Activated CD8-positive, alpha-beta T cell treated with anti-CD3 and anti-CD28 coated beads for 36 hours (primary cell): Measurements from ENCODE around the gene BNIP1. TPM values are rescaled to one million over a fixed set of nuclear protein-coding genes. Genes with fewer than 3 reads are reported as not detected.
A peak's percentile ranks its signal among the peaks of the same experiment; 100 is the strongest.

Experiments used
- ATAC-seq: fragments of 200-7000 bp; cut with Tn5 transposase; one replicate; pipeline ENCODE4 v1.10.0; 2021; ENCODE audit warnings: mild to moderate bottlenecking, moderate library complexity
- CTCF ChIA-PET: fragments of 350-600 bp; sonication (Branson Sonifier 250); formaldehyde crosslinking; loops from one replicate; lab custom pipeline; 2021; ENCODE audit warnings: antibody characterized with exemption; lab: Charles Lee
- POLR2A ChIA-PET: fragments of 350-600 bp; sonication (Branson Sonifier 250); formaldehyde crosslinking; loops from one replicate; lab custom pipeline; 2021; ENCODE audit warnings: antibody characterized with exemption; lab: Charles Lee
- DNase-seq: peaks from one replicate; pipeline ENCODE4 v3.0.0-alpha.2; 2020
- H3K27ac Mint-ChIP-seq: one replicate; pipeline ENCODE4 v1.8.0; 2021; ENCODE audit warnings: mild to moderate bottlenecking, mixed read lengths
- H3K27me3 Mint-ChIP-seq: one replicate; pipeline ENCODE4 v1.8.0; 2021; ENCODE audit warnings: mixed read lengths
- H3K36me3 Mint-ChIP-seq: one replicate; pipeline ENCODE4 v1.8.0; 2021; ENCODE audit warnings: low read depth, mixed read lengths
- H3K4me1 Mint-ChIP-seq: one replicate; pipeline ENCODE4 v1.8.0; 2021; ENCODE audit warnings: low read depth, mixed read lengths
- H3K4me3 Mint-ChIP-seq: one replicate; pipeline ENCODE4 v1.8.0; 2021; ENCODE audit warnings: mild to moderate bottlenecking, moderate library complexity, mixed read lengths
- H3K9me3 Mint-ChIP-seq: one replicate; pipeline ENCODE4 v1.8.0; 2021; ENCODE audit warnings: mixed read lengths
- intact Hi-C: fragments of 100-400 bp; cut with micrococcal nuclease; formaldehyde crosslinking; loops from one replicate; pipeline ENCODE4 v1.10.0; 2022
- total RNA-seq, 2 experiments: library from RNA; stranded (reverse); gene quantifications; one replicate each; pipeline ENCODE4 v1.2.3, GENCODE V29; 2021
- TF ChIP-seq, protein P1 (sequence below): fragments of 200-600 bp; IDR thresholded peaks from one replicate; pipeline ENCODE4 v1.8.0; 2022; ENCODE audit warnings: antibody characterized with exemption, mild to moderate bottlenecking

Gene BNIP1
- total RNA-seq, 2 experiments from 2014 or later = 23.5 to 25.2 TPM

DNA sequence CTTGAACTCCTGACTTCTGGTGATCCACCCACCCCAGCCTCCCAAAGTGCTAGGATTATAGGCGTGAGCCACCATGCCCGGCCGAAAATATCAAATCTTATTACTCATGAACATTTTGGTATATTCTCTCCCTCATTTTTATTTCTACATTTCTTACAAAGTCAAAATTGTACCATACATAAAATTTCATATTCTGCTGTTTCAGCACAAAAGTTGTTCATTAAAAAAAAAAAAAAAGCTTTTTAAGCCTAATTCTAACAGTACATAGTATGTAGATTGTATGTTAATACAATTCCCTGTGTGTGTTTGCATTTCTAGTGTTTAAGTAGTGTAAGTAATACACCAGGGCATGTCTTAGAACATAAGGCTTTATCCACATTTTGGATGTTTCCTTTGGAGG is 14.9 kb downstream of the BNIP1 start:
- intact Hi-C loops = no loop called here
- Mint-ChIP-seq H3K4me3 (no peak overlapping the region), H3K27me3 (no peaks in the 10 kb centered on the region), H3K36me3 (peaks cover 29% of the 10 kb centered on the region), H3K9me3 (no peaks in the 10 kb centered on the region), H3K27ac (no peak overlapping the region), H3K4me1 (no peaks in the 10 kb centered on the region)
- DNase-seq = no peak
- TF ChIP-seq, protein P1, sequence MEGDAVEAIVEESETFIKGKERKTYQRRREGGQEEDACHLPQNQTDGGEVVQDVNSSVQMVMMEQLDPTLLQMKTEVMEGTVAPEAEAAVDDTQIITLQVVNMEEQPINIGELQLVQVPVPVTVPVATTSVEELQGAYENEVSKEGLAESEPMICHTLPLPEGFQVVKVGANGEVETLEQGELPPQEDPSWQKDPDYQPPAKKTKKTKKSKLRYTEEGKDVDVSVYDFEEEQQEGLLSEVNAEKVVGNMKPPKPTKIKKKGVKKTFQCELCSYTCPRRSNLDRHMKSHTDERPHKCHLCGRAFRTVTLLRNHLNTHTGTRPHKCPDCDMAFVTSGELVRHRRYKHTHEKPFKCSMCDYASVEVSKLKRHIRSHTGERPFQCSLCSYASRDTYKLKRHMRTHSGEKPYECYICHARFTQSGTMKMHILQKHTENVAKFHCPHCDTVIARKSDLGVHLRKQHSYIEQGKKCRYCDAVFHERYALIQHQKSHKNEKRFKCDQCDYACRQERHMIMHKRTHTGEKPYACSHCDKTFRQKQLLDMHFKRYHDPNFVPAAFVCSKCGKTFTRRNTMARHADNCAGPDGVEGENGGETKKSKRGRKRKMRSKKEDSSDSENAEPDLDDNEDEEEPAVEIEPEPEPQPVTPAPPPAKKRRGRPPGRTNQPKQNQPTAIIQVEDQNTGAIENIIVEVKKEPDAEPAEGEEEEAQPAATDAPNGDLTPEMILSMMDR = no peak
- ATAC-seq = no peak
- ChIA-PET CTCF (no interaction called here), POLR2A (no interaction called here)

DNA sequence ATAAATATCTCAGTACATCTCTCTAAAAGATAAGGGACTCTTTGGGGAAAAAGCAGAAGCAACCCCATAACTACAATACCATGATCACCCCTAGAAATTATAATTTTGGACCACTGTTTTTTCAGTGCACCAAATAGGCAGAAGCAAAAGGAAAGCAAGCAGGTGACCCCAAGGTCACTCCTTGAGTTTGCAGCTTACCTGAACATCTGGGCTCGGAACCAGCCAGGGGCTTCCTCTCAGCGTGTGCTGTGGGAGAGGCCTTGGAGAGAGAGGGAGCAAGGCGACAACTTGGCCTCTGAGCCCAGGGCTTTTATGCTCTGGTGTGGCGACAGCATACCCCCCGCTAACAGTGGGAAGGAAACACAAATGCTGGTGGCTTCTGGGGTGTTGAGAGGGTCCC is 16.8 kb downstream of the BNIP1 start:
- intact Hi-C loops = no loop called here
- CTCF ChIA-PET = interaction anchor here (1.0 kb wide), 1 partner anchor 126 kb away, joined by 3 read pairs; no protein-coding TSS in a partner anchor
- DNase-seq = no peak
- H3K27ac Mint-ChIP-seq = no peak overlapping the region
- TF ChIP-seq, protein P1 = no peak
- ATAC-seq = no peak
- POLR2A ChIA-PET = interaction anchor here (0.6 kb wide), 1 partner anchor 191 kb away, joined by 3 read pairs; no protein-coding TSS in a partner anchor
- no peaks in the 10 kb centered on the region for H3K27me3 Mint-ChIP-seq
- H3K4me1 Mint-ChIP-seq = no peaks in the 10 kb centered on the region
- H3K36me3 Mint-ChIP-seq = peaks cover 24% of the 10 kb centered on the region
- no peaks in the 10 kb centered on the region for H3K9me3 Mint-ChIP-seq
- H3K4me3 Mint-ChIP-seq = no peak overlapping the region

DNA sequence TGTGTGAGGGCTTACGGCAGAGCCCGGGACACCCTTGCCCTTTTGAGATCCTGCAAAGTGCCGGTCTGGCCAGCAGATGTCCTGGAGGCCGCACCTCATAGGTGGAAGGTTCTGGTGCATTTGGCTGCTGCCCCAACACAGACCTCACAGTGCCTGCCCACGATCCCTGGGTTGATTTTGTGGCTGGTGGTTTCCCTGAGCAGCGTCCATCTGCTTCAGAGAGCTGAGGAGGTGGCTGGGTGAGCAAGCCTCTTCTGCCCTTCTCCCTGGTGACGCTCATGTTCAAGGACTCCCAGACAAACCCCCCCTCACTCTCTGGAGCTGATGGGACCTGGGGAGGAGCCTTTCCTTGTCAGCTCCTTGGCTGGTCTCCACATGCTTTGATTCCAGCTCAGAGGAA is 18.9 kb downstream of the BNIP1 start:
- ChIA-PET CTCF (interaction anchor here (0.9 to 1.9 kb wide), 5 partner anchors 18 to 169 kb away, joined by 3 to 4 read pairs (median 4); no protein-coding TSS in a partner anchor), POLR2A (interaction anchor here (0.8 to 1.2 kb wide), 2 partner anchors 13 to 159 kb away, joined by 3 read pairs; no protein-coding TSS in a partner anchor)
- no peaks in the 10 kb centered on the region for H3K4me1 Mint-ChIP-seq
- no peak overlapping the region for H3K27ac Mint-ChIP-seq
- intact Hi-C loops = no loop called here
- H3K27me3 Mint-ChIP-seq = no peaks in the 10 kb centered on the region
- TF ChIP-seq, protein P1 = no peak
- DNase-seq = no peak
- no peaks in the 10 kb centered on the region for H3K9me3 Mint-ChIP-seq
- peaks cover 15% of the 10 kb centered on the region for H3K36me3 Mint-ChIP-seq
- ATAC-seq = no peak
- no peak overlapping the region for H3K4me3 Mint-ChIP-seq

DNA sequence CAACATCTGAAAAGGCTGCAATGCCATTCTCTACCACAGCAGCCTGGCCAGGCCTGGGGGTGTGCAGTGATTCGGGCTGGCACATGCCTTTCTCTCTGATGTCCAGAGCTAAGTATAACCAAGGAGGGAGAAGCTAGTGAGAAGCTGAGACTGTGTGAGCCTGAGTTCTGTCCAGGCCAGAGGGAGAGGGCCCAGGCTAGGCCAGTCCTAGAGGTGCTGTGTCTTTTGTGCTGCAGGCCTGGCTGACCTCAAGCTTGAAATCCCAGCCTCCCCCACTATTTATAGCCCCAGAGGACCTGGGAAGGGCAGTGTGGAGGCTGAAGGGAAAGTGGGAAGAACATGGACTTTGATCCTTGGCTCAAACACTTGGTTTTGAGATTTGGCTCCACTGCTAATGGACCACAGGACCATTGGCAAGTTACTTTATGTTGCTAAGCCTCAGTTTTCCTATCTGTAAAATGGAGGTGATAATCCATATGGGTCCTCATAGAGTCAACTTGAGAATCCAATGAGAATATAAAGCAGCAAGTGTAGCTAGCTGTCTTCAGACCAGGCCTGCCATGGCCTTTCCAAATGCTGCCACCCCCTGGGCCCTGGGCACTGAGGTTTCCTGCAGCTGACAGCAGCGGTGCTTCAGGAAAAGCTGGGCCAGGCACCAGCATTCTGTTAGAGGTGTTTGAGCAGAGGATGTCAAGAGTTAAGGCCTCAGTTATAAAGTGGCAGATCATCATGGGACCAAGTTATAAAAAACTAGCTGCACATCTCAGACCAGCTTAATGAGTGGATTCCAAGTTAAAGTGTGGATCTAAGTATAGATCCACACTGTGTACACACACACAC is 21.1 kb downstream of the BNIP1 start:
- CTCF ChIA-PET = interaction anchor here (0.7 to 1.4 kb wide), 5 partner anchors 12 to 186 kb away, joined by 3 to 4 read pairs (median 3); partner anchors contain the start of gene BNIP1
- intact Hi-C loops = no loop called here
- DNase-seq (no peak), ATAC-seq (peak; percentile 37)
- Mint-ChIP-seq H3K36me3 (peaks cover 12% of the 10 kb centered on the region), H3K4me3 (no peak overlapping the region), H3K9me3 (no peaks in the 10 kb centered on the region), H3K4me1 (no peaks in the 10 kb centered on the region), H3K27me3 (no peaks in the 10 kb centered on the region), H3K27ac (no peak overlapping the region)
- POLR2A ChIA-PET = interaction anchor here (0.6 to 1.2 kb wide), 4 partner anchors 14 to 203 kb away, joined by 3 to 7 read pairs (median 4); partner anchors contain the start of gene BNIP1
- TF ChIP-seq, protein P1 = no peak

DNA sequence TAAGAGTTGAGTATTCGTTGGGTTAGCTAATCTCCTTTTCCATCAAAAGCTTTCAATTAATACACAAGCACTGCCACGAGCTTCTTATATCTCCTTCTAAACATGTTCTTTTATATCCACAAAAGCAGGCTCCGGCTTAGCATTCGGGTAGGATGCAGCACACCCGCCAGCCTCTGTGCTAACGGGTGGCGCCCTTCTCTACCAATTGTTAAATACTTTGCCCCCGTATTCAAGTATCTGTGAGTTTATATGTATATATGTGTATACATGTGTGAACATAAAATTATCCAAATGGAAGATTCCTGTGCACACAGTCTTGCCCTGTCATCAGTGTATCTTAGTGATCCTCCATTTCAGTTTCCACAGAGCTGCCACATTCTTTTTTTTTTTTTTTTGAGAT is 27.8 kb downstream of the BNIP1 start:
- ATAC-seq (no peak), DNase-seq (no peak)
- ChIA-PET POLR2A (interaction anchor here (0.6 kb wide), 1 partner anchor 622 kb away, joined by 3 read pairs; no protein-coding TSS in a partner anchor), CTCF (no interaction called here)
- Mint-ChIP-seq H3K36me3 (no peaks in the 10 kb centered on the region), H3K4me1 (no peaks in the 10 kb centered on the region), H3K4me3 (no peak overlapping the region), H3K27ac (no peak overlapping the region), H3K27me3 (no peaks in the 10 kb centered on the region), H3K9me3 (no peaks in the 10 kb centered on the region)
- TF ChIP-seq, protein P1 = no peak
- intact Hi-C loops = no loop called here
